Peyer's patch (tissue), 4 donors: ENCODE data around the gene PFN3.

Experiments
- CTCF ChIP-seq, 6 experiments: fragments of 450-650 bp in 4 of 6; fragments of 200-600 bp in 2 of 6; sonication (generic) in 1 of 6; IDR thresholded peaks; one replicate each; pipeline ENCODE4 v1.5.1; 2017 to 2019; ENCODE audit warnings: antibody characterized with exemption in 6 of 6, mild to moderate bottlenecking in 3 of 6, moderate library complexity in 1 of 6
- POLR2A ChIP-seq, 2 donors: fragments of 450-650 bp; IDR thresholded peaks; one replicate each; pipeline ENCODE4 v1.5.1; 2017; ENCODE audit warnings: antibody characterized with exemption in 2 of 2, mild to moderate bottlenecking in 2 of 2, moderate library complexity in 2 of 2

GRCh38 chr5:177356746-177357145 lies 43.7 kb downstream of the PFN3 start:
- TF ChIP-seq CTCF (IDR thresholded peaks at IDR 0.05) (no peak), POLR2A (IDR thresholded peaks at IDR 0.05) (no peak)
